ENCODE results near the gene CPSF3.

- TF ChIP-seq PREB (CRISPR knock-in tag; IDR thresholded peaks at IDR 0.05) (no peak), ZNF239 (CRISPR knock-in tag; IDR thresholded peaks at IDR 0.05) (no peak), ZFX (CRISPR knock-in tag; IDR thresholded peaks at IDR 0.05) (no peak), PCBP2 (IDR thresholded peaks at IDR 0.05; ENCODE audit: low read depth, low read length, poor library complexity, severe bottlenecking) (no peak), ZBTB7A (IDR thresholded peaks at IDR 0.05; ENCODE audit: borderline replicate concordance, control insufficient read depth, low read depth, low read length) (no peak), CTCF (IDR thresholded peaks at IDR 0.05 in 2 of 3, conservative IDR thresholded peaks at IDR 0.05 in 1 of 3; ENCODE audit: insufficient read depth in 2 of 3, low read depth in 1 of 3, low read length in 3 of 3) (no peak), RAD21 (CRISPR knock-in tag; conservative IDR thresholded peaks at IDR 0.05 in 1 of 2, IDR thresholded peaks at IDR 0.05 in 1 of 2) (no peak)
- TF ChIP-seq, protein P1, sequence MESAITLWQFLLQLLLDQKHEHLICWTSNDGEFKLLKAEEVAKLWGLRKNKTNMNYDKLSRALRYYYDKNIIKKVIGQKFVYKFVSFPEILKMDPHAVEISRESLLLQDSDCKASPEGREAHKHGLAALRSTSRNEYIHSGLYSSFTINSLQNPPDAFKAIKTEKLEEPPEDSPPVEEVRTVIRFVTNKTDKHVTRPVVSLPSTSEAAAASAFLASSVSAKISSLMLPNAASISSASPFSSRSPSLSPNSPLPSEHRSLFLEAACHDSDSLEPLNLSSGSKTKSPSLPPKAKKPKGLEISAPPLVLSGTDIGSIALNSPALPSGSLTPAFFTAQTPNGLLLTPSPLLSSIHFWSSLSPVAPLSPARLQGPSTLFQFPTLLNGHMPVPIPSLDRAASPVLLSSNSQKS (CRISPR knock-in tag; IDR thresholded peaks at IDR 0.05), result no peak
Observed at GRCh38 chr2:9374071-9374730, 49.3 kb upstream of the CPSF3 start.
